Right renal pelvis (tissue), 4 donors: Measurements from ENCODE around the gene RPE. TPM values are rescaled to one million over a fixed set of nuclear protein-coding genes. Genes with fewer than 3 reads are reported as not detected.

ENCODE experiments used
- DNase-seq, 4 donors: peaks; one replicate each; pipeline ENCODE4 v3.0.0-alpha.2; 2013; ENCODE audit warnings: low read depth in 4 of 4, low spot score in 3 of 4, missing footprints in 1 of 4
- polyA plus RNA-seq, 4 donors: library from polyadenylated mRNA; unstranded; fragments of 120-200 nt; gene quantifications; one replicate each; pipeline ENCODE4 v1.2.1, GENCODE V29; 2013; ENCODE audit not compliant: insufficient read length in 4 of 4

Gene RPE
- polyA plus RNA-seq, 4 donors, result 57.0 to 68.8 (median 66.6) TPM

GRCh38 chr2:209998596-209998995, 3.8 kb upstream of the RPE start:
- DNase-seq, result no peak

- DNase-seq, result no peak
Observed at GRCh38 chr2:210000464-210001324, 1.7 kb upstream of the RPE start.

GRCh38 chr2:210003359-210003758, 921 bp downstream of the RPE start:
- DNase-seq, result no peak

GRCh38 chr2:210004881-210005280, 2.4 kb downstream of the RPE start:
- no peak for DNase-seq

- no peak for DNase-seq
Observed at GRCh38 chr2:210007895-210008294, 5.5 kb downstream of the RPE start.

GRCh38 chr2:210009126-210009525, 6.7 kb downstream of the RPE start:
- DNase-seq, result no peak

GRCh38 chr2:210009896-210010295, 7.5 kb downstream of the RPE start:
- DNase-seq, result no peak

GRCh38 chr2:210020138-210020537, 17.7 kb downstream of the RPE start:
- no peak for DNase-seq

GRCh38 chr2:210022824-210023223, 20.4 kb downstream of the RPE start:
- DNase-seq, result no peak

- DNase-seq, result no peak
Observed at GRCh38 chr2:210027608-210028007, 25.2 kb downstream of the RPE start.

- DNase-seq, result no peak
Observed at GRCh38 chr2:210028178-210028577, 25.7 kb downstream of the RPE start.

- no peak for DNase-seq
Observed at GRCh38 chr2:210034087-210034683, 31.7 kb downstream of the RPE start.

GRCh38 chr2:210035679-210036078, 33.2 kb downstream of the RPE start:
- DNase-seq, result no peak

GRCh38 chr2:210038078-210038477, 35.6 kb downstream of the RPE start:
- DNase-seq, result no peak

GRCh38 chr2:210046851-210047500, 44.5 kb downstream of the RPE start:
- no peak for DNase-seq

GRCh38 chr2:210049831-210050230, 47.4 kb downstream of the RPE start:
- DNase-seq, result no peak

- no peak for DNase-seq
Observed at GRCh38 chr2:210050885-210051284, 48.4 kb downstream of the RPE start.

GRCh38 chr2:210054696-210055095, 52.3 kb downstream of the RPE start:
- DNase-seq, result no peak

GRCh38 chr2:210055825-210056224, 53.4 kb downstream of the RPE start:
- DNase-seq, result no peak

- DNase-seq, result no peak
Observed at GRCh38 chr2:210063306-210063705, 60.9 kb downstream of the RPE start.
